ENCODE data around the gene IGFLR1.

GRCh38 chr19:35746531-35746930 is 4.3 kb upstream of the IGFLR1 start:
- TF ChIP-seq EZH2 (IDR thresholded peaks at IDR 0.05; ENCODE audit: borderline replicate concordance, low read depth, low read length, severe bottlenecking) = no peak
- TF ChIP-seq POLR2A (IDR thresholded peaks at IDR 0.05; ENCODE audit: low read depth, low read length) = no peak
- TF ChIP-seq CTCF (IDR thresholded peaks at IDR 0.05; ENCODE audit: extremely low read depth in 1 of 2, insufficient read depth in 1 of 2, low read depth in 1 of 2, low read length in 2 of 2) = no peak
- TF ChIP-seq JUN (IDR thresholded peaks at IDR 0.05; ENCODE audit: borderline replicate concordance, insufficient read depth, insufficient read length, low read depth) = no peak
- no peak for TF ChIP-seq POLR2AphosphoS5 (IDR thresholded peaks at IDR 0.05; ENCODE audit: insufficient read depth, low read depth, low read length)
- TF ChIP-seq MAX (IDR thresholded peaks at IDR 0.05; ENCODE audit: insufficient read depth, insufficient read length) = no peak
- no peak for TF ChIP-seq MYC (IDR thresholded peaks at IDR 0.05; ENCODE audit: low read depth, low read length)
- TF ChIP-seq GATA2 (IDR thresholded peaks at IDR 0.05; ENCODE audit: insufficient read depth, insufficient read length, low read depth, low read length) = no peak
- no peak for TF ChIP-seq FOS (IDR thresholded peaks at IDR 0.05; ENCODE audit: borderline replicate concordance, insufficient read depth, low read length)
